Ovary (tissue), 9 donors: ENCODE results near the gene MCU. TPM values are rescaled to one million over a fixed set of nuclear protein-coding genes. Genes with fewer than 3 reads are reported as not detected.
"Not testable (repeated sequence)": the region's sequence is repeated elsewhere in the genome, so short reads cannot be mapped to it uniquely, and the experiment has no call there.

Source experiments
- DNase-seq, 5 donors: peaks; one replicate each; pipeline ENCODE4 v3.0.0-alpha.2; 2019 to 2020
- H3K27ac ChIP-seq, 2 donors: fragments of 200-600 bp; one replicate each; pipeline versions ENCODE4 v1.5.1 to v1.8.0; 2019 to 2022
- H3K27me3 ChIP-seq: fragments of 200-600 bp; one replicate; pipeline ENCODE4 v1.8.0; 2022
- H3K36me3 ChIP-seq: fragments of 200-600 bp; sonication (generic); one replicate; pipeline ENCODE4 v1.5.1; 2019
- H3K4me1 ChIP-seq: one replicate; pipeline ENCODE4 v1.8.1; 2013; ENCODE audit warnings: mild to moderate bottlenecking, moderate library complexity; ENCODE audit not compliant: insufficient read depth
- H3K4me3 ChIP-seq: fragments of 200-600 bp; sonication (generic); one replicate; pipeline ENCODE4 v1.5.1; 2017
- H3K9me3 ChIP-seq, 2 donors: fragments of 200-600 bp in 1 of 2; sonication (generic) in 1 of 2; one replicate each; pipeline versions ENCODE4 v1.5.1 to v1.8.1; 2013 to 2019; ENCODE audit warnings: mild to moderate bottlenecking in 1 of 2, moderate library complexity in 1 of 2
- CTCF ChIP-seq, 3 donors: fragments of 450-650 bp in 2 of 3; fragments of 200-600 bp in 1 of 3; IDR thresholded peaks; one replicate each; pipeline versions ENCODE4 v1.5.1 to v1.8.0; 2016 to 2022; ENCODE audit warnings: antibody characterized with exemption in 3 of 3, mild to moderate bottlenecking in 1 of 3
- EP300 ChIP-seq: sonication (generic); formaldehyde crosslinking; IDR thresholded peaks from one replicate; pipeline ENCODE4 v1.6.1; 2017; ENCODE audit warnings: antibody characterized with exemption
- POLR2A ChIP-seq: fragments of 450-650 bp; IDR thresholded peaks from one replicate; pipeline ENCODE4 v1.6.1; 2017; ENCODE audit warnings: antibody characterized with exemption, mild to moderate bottlenecking, moderate library complexity
- WGBS, 3 donors: extraction: QIAGEN DNeasy Blood & Tissue Kit in 1 of 3; methylation state at CpG; one replicate each; pipeline versions ENCODE4 v1.1.5 to v1.1.7; 2013 to 2017; 5-methylcytosine and 5-hydroxymethylcytosine counted together
- intact Hi-C, 4 donors: fragments of 100-400 bp; cut with DNase I; formaldehyde crosslinking; loops; one replicate each; pipeline versions ENCODE4 v1.11.0 to v1.15.1; 2022 to 2023
- polyA plus RNA-seq, 2 donors: library from polyadenylated mRNA; stranded (reverse); fragments of 200-250 nt in 1 of 2; fragments of 350-450 nt in 1 of 2; fragmentation: Illumina TruSeq in 1 of 2; extraction: RNeasy Lipid Tissue Mini Kit (QIAGEN cat#74804) in 1 of 2; gene quantifications; one replicate each; pipeline ENCODE4 v1.2.3, GENCODE V29; 2013 to 2014
- total RNA-seq, 7 donors: library from RNA; depleted of rRNA in 2 of 7; stranded (reverse); fragments of >200 nt in 2 of 7; fragmentation: NEBNext Ultra II Directional in 3 of 7; extraction: Animal tissue kit (Norgen Biotek cat#: 25700) in 3 of 7; gene quantifications; one replicate each; pipeline versions ENCODE4 v1.1.0 to v1.2.4, GENCODE V29; 2016 to 2023
- donor health status: DM: no; HTN: no; CAD: no; lungs with moderate emphysema.
- donor health status: DM: no; HTN: no; CAD: no.
- donor health status: Bipolar disorder and iron deficiency.
- donor health status: DM: yes; HTN: yes; CAD: no.
- donor health status: DM: no; HTN: no; CAD: no.
- donor health status: DM: yes; HTN: yes; CAD: no.

MCU gene
- total and polyA plus RNA-seq, 9 donors, result 10.3 to 27.1 (median 12.8) TPM

GRCh38 chr10:72665925-72666324, 26.0 kb upstream of the MCU start:
- intact Hi-C loops, result no loop called here
- TF ChIP-seq EP300 (no peak), POLR2A (no peak), CTCF (IDR thresholded peaks at IDR 0.05) (no peak)
- H3K36me3 ChIP-seq, result no peaks in the 10 kb centered on the region

GRCh38 chr10:72667207-72667864, 24.6 kb upstream of the MCU start:
- Histone ChIP-seq H3K9me3 (no peaks in the 10 kb centered on the region), H3K36me3 (no peaks in the 10 kb centered on the region), H3K4me1 (no peaks in the 10 kb centered on the region), H3K4me3 (no peak overlapping the region), H3K27me3 (no peaks in the 10 kb centered on the region), H3K27ac (no peak overlapping the region)
- intact Hi-C loops, result no loop called here
- no peak for DNase-seq
- no peak for TF ChIP-seq POLR2A
- no peak for TF ChIP-seq CTCF (IDR thresholded peaks at IDR 0.05)
- no peak for TF ChIP-seq EP300
- 84 to 90% (median 89%) methylated on average over 3 of the region's 3 CpGs for WGBS, 3 donors

More at GRCh38 chr10:72665925-72666324, 26.0 kb upstream of the MCU start:
- no peaks in the 10 kb centered on the region for H3K4me1 ChIP-seq
- no peaks in the 10 kb centered on the region for H3K27me3 ChIP-seq
- DNase-seq, result no peak
- WGBS, 3 donors, result 85 to 96% (median 88%) methylated on average over 4 of the region's 4 CpGs
- no peaks in the 10 kb centered on the region for H3K9me3 ChIP-seq
- no peak overlapping the region for H3K4me3 ChIP-seq
- H3K27ac ChIP-seq, result no peak overlapping the region

GRCh38 chr10:72673280-72673679, 18.7 kb upstream of the MCU start:
- no peaks in the 10 kb centered on the region for H3K27me3 ChIP-seq
- intact Hi-C loops, result no loop called here
- no peak overlapping the region for H3K4me3 ChIP-seq
- TF ChIP-seq POLR2A, result no peak
- TF ChIP-seq EP300, result no peak
- TF ChIP-seq CTCF (IDR thresholded peaks at IDR 0.05), result no peak
- no peaks in the 10 kb centered on the region for H3K9me3 ChIP-seq
- no peak for DNase-seq
- no peaks in the 10 kb centered on the region for H3K4me1 ChIP-seq
- no peaks in the 10 kb centered on the region for H3K36me3 ChIP-seq
- no peak overlapping the region for H3K27ac ChIP-seq
- 84 to 88% (median 87%) methylated on average over 1 of the region's 1 CpG for WGBS, 3 donors

DNA sequence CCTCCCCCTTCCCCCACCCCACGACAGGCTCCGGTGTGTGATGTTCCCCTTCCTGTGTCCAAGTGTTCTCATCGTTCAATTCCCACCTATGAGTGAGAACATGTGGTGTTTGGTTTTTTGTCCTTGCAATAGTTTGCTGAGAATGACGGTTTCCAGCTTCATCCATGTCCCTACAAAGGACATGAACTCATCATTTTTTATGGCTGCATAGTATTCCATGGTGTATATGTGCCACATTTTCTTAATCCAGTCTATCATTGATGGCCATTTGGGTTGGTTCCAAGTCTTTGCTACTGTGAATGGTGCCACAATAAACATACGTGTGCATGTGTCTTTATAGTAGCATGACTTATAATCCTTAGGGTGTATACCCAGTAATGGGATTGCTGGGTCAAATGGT, 17.8 kb upstream of the MCU start:
- WGBS, 3 donors, result 92 to 96% (median 95%) methylated on average over 5 of the region's 5 CpGs
- H3K27ac ChIP-seq, intact Hi-C loops, H3K4me3 ChIP-seq, H3K27me3 ChIP-seq, H3K36me3 ChIP-seq, H3K4me1 ChIP-seq, H3K9me3 ChIP-seq, DNase-seq: not testable (repeated sequence)

- H3K27ac ChIP-seq, result no peak overlapping the region
- TF ChIP-seq CTCF (IDR thresholded peaks at IDR 0.05) (no peak), POLR2A (no peak), EP300 (no peak)
Observed at GRCh38 chr10:72679838-72680241, 12.1 kb upstream of the MCU start.

More at GRCh38 chr10:72679838-72680241, 12.1 kb upstream of the MCU start:
- Histone ChIP-seq H3K4me1 (no peaks in the 10 kb centered on the region), H3K27me3 (no peaks in the 10 kb centered on the region), H3K36me3 (no peaks in the 10 kb centered on the region), H3K9me3 (no peaks in the 10 kb centered on the region), H3K4me3 (no peak overlapping the region)
- WGBS, 3 donors, result 87 to 93% (median 91%) methylated on average over 4 of the region's 4 CpGs
- DNase-seq, result no peak
- intact Hi-C loops, result no loop called here
